Limb (tissue), 2 donors: ENCODE results near the gene LIMCH1.
"Not testable (repeated sequence)": the region's sequence is repeated elsewhere in the genome, so short reads cannot be mapped to it uniquely, and the experiment has no call there.

ENCODE experiments used
- DNase-seq, 2 donors: peaks; one replicate each; pipeline ENCODE4 v3.0.0-alpha.2; 2016; ENCODE audit errors: extremely low spot score in 2 of 2

Gene LIMCH1

GRCh38 chr4:41640906-41641305, 102.9 kb downstream of the LIMCH1 start:
- no peak for DNase-seq

- DNase-seq: not testable (repeated sequence)
Measured at GRCh38 chr4:41642746-41643145, 104.8 kb downstream of the LIMCH1 start.

GRCh38 chr4:41643331-41643730, 105.4 kb downstream of the LIMCH1 start:
- no peak for DNase-seq

- DNase-seq: peak; percentile 48 to 94
Measured at GRCh38 chr4:41644288-41644914, 106.4 kb downstream of the LIMCH1 start.

- no peak for DNase-seq
Measured at GRCh38 chr4:41644915-41645295, 106.9 kb downstream of the LIMCH1 start.

- no peak for DNase-seq
Measured at GRCh38 chr4:41645728-41646390, 107.9 kb downstream of the LIMCH1 start.

- no peak for DNase-seq
Measured at GRCh38 chr4:41646862-41647261, 108.9 kb downstream of the LIMCH1 start.

- no peak for DNase-seq
Measured at GRCh38 chr4:41647383-41647782, 109.4 kb downstream of the LIMCH1 start.

GRCh38 chr4:41651150-41651549, 113.2 kb downstream of the LIMCH1 start:
- DNase-seq: not testable (repeated sequence)

- DNase-seq: no peak
Measured at GRCh38 chr4:41652971-41653370, 115.0 kb downstream of the LIMCH1 start.

GRCh38 chr4:41653523-41653922, 115.6 kb downstream of the LIMCH1 start:
- no peak for DNase-seq

GRCh38 chr4:41655177-41655576, 117.2 kb downstream of the LIMCH1 start:
- no peak for DNase-seq

- DNase-seq: no peak
Measured at GRCh38 chr4:41656106-41656505, 118.1 kb downstream of the LIMCH1 start.

- DNase-seq: peak; percentile 32 to 36
Measured at GRCh38 chr4:41656572-41657520, 118.9 kb downstream of the LIMCH1 start.

GRCh38 chr4:41657561-41657960, 119.6 kb downstream of the LIMCH1 start:
- no peak for DNase-seq

GRCh38 chr4:41658163-41658562, 120.2 kb downstream of the LIMCH1 start:
- no peak for DNase-seq

GRCh38 chr4:41660352-41660751, 122.4 kb downstream of the LIMCH1 start:
- no peak for DNase-seq

GRCh38 chr4:41661442-41662076, 123.6 kb downstream of the LIMCH1 start:
- DNase-seq: peak; percentile 82 to 87

GRCh38 chr4:41665636-41666207, 127.8 kb downstream of the LIMCH1 start:
- DNase-seq: no peak

- no peak for DNase-seq
Measured at GRCh38 chr4:41668024-41668423, 130.1 kb downstream of the LIMCH1 start.

GRCh38 chr4:41670530-41670929, 132.6 kb downstream of the LIMCH1 start:
- DNase-seq: no peak
